HG03103 (cell line): ENCODE measurements around the gene TNFRSF1A.

Experiments used
- ATAC-seq: cut with Tn5 transposase; IDR thresholded peaks from one replicate; pipeline ENCODE4 v1.9.1; 2021; ENCODE audit warnings: low read depth; ENCODE audit not compliant: unreplicated experiment

TNFRSF1A gene

DNA sequence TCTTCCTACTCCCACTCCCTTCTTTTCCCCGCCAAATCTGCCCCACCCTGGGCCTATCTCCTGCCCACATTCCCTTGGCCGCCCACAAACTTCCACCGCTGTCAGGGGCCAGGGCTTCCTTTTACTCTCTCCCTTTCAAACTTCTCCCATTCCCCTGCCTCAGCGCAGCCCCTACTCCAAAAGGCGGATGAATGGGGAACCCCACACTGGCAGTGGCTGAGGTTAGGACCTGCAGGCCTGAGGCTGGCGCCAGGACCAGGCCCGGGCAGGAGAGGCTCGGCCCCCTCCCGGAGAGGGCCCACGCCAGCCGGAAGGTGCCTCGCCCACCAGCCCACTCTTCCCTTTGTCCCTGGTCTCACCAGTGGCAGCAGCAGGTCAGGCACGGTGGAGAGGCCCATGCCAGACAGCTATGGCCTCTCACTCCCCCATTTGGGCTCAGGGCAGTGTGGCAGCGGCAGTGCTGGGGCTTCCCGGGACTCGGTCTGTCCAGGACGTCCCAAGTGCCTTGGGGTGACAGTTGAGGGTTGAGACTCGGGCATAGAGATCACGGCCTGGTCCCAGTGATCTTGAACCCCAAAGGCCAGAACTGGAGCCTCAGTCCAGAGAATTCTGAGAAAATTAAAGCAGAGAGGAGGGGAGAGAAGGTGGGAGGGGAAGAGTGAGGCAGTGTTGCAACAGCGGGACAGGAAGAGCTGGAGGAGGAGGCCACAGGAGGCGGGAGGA, at the start of gene TNFRSF1A:
TSS of gene TNFRSF1A (minus strand) at position 660 of the 723 bp plus-strand sequence. CDS start at position 398, 262 bp downstream.
- no peak for ATAC-seq

- ATAC-seq: no peak
Observed at GRCh38 chr12:6391013-6391412, 49.1 kb upstream of the TNFRSF1A start.

- ATAC-seq: no peak
Observed at GRCh38 chr12:6390084-6390799, 48.4 kb upstream of the TNFRSF1A start.

DNA sequence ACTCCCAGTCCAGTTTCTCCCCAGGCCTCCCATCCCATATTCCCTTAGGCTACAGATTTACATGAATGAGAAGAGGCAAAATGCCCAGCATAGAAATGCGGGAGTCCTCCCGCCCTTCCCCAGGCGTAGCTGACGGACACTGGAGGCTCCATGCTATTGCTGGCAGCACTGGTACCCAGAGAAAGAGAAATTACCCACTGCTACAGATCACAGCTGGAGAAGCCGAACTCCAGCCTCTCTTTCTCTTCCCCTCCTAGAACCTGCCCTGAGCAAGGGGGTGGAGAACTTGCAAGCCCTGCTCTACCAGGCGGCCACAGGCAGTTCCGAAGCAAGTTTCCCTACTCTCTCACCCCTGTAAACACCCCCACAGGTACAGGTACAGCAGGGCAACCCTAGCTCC, 45.7 kb upstream of the TNFRSF1A start:
- no peak for ATAC-seq

GRCh38 chr12:6386491-6386890, 44.6 kb upstream of the TNFRSF1A start:
- ATAC-seq: no peak

GRCh38 chr12:6386038-6386437, 44.2 kb upstream of the TNFRSF1A start:
- no peak for ATAC-seq

- ATAC-seq: no peak
Observed at GRCh38 chr12:6384499-6385436, 42.9 kb upstream of the TNFRSF1A start.

GRCh38 chr12:6383572-6384498, 42.0 kb upstream of the TNFRSF1A start, which contains the start of gene LTBR:
TSS of gene LTBR (plus strand) at chr12:6384162. CDS start at chr12:6384359, 197 bp downstream.
- no peak for ATAC-seq

GRCh38 chr12:6382982-6383381, 41.1 kb upstream of the TNFRSF1A start:
- no peak for ATAC-seq

DNA sequence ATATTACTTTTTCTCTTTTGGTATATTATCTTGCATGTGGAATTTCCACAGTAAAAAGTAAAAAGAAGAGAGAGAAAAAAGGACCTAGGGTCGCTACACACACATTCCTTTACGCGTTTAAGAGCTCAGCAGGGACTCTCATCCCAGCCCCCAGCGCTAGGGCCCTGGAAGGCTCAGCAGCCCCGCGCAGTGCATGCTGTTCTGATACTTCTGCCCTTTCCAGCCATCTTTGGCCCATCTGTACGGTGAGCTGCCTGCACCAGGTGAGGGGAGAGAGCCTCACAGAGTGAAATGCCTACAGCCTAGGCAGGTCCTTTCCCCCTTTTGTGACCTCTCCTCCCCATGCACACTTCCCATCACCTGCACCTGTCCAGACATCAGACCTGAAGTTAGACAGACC, 40.5 kb upstream of the TNFRSF1A start:
- ATAC-seq: no peak

DNA sequence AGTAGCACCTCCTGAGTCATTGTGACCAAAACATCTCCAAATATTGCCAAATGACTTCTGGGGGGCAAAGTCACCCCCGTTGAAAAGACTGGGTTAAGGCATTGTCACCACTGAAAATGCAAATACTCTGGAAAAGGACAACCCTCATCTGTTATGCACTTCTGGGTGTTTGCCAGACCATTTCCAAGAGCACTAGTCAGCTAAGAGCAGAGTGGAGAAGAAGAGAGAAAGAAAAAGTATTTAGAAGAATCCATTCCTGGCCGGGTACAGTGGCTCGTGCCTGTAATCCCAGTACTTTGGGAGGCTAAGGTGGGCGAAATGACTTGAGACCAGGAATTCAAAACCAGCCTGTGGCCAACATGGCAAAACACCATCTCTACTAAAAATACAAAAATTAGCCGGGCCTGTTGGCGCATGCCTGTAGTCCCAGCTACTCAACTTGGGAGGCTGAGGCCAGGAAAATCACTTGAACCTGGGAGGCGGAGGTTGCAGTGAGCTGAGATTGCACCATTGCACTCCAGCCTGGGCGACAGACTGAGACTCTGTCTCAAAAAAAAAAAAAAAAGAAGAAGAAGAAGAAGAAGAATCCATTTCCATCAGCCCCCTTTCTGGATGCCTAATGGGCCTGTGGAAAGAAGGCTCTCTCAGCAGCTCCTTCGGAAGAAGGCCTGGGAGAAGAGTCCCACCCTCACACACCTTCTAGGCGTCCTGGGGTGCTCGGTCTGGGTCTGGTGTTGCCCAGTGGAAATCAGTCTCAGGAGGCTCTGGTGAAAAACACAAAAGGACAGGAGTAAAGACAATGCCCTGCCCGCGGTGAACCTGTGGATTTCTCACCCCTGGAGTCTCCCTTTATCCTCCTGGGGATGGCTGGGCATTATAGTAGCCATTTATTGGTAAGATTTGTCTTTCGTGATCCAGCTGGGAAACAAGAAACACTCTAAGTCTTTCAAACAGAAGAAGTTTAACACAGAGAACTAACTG, 38.6 kb upstream of the TNFRSF1A start:
- ATAC-seq: no peak

DNA sequence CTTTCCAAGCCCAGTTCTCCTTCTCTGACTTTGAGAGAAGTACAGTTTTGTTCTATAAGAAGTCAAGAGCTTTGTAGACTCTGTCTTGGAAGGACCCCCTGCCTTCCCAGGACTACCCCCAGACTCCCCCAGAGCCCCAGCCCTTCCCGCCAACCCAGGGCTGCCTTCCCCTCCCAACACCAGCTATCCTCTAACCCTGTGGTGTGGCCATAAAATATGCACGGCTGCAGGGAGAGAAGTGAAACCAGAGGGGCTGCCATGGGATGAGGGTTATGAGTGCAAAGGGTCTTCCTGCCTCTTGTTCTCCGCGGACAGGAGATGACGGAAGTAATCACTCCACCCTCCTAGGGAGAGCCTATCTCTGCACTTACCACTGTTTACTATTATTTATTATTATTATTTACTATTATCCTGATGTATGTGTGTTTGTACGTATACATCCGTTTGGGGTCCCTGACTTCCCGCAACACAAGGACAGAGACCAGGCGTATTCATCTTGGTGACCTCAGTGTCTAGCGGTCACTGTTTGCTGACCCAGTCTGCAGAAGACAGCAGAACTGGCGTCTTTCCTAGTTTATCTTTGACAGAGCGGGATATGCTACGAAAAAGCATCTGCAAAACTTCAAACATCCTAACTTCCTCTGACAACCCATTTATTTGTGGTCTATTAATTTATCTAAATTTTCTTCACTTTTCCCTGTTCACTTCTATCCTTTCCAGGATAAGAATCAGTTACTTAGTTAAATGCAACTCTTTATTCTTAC, 37.0 kb upstream of the TNFRSF1A start:
- ATAC-seq: no peak

GRCh38 chr12:6377667-6377994, 35.8 kb upstream of the TNFRSF1A start:
- ATAC-seq: no peak

DNA sequence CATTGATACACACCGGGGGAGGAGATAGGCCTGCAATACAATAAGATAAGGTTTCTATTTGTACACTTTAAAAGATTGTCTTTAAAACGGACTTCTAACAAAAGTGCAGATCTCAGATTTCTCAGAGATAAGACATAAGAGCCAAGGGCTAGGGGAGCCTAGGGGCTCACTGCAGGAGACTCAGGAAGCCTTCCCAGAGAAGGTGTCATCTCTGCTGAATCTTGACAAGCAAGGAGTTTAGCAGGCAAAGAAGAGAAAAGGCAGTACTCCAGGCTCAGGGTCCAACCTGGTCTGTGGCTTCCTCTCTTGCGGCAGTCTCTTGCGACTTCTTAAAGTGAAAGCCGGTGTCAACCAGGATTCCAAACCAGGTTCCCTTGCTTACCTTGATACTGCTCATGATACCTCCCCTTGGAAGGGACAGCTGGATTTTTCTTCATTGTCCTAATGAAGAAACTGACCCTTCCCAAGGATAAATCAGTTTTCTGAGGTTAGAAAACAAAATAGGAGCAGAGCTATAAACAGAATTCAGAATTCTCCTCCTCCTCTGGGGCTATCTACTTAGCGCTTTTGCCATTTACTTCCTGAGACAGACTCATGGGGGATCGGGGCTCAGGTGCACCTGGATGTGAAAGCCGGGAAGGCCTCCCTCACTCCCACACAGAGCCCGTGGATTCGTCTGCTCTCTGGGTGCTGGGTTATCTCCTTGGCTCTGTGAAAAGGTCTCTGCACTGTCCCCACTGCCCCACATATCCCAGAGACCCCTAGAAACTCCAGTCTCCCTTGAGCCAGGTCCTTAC, 35.2 kb upstream of the TNFRSF1A start:
- no peak for ATAC-seq

DNA sequence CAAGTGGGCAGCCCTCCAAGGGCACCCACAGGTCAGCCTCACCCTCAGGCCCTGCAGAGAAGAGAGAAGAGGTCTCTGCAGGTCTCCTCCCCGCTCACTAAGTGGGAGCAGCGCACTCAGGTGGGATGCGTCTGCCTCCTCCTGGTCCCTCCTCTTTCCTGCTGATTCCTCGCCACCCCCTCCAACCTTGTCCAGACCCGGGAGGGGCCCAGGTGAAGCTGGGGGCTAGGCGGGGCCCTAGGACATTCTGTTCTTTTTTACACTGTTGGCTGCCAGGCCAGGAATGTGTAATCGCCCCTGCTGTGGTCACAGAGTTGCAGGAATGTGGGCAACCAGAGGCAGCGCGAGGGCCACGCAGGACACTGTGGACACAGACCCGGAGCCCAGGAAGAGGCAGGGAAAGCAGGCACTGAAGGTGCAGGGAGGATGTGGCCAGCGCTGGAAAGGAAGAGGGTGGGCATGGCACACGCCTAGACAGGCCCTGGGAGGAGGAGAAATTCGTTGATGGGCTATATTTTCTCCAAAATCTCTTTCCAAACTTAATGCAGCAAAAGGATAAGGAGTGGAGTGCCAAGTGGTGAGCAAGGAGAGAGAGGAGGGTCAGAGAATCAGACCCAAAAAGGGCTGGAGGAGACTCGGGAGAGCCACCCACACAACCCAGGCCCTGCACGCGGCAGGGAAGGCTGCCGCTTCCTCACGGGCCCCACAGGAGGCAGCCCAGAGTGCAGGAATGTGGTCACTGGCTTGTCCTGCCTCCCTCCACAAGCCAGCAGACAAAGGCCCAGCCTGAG, 34.4 kb upstream of the TNFRSF1A start:
- no peak for ATAC-seq

- no peak for ATAC-seq
Observed at GRCh38 chr12:6375269-6376078, 33.6 kb upstream of the TNFRSF1A start, which contains the start of gene SCNN1A. TSS of gene SCNN1A (minus strand) at chr12:6375563. CDS start at chr12:6374783, 780 bp downstream.
